AG09309 (cell line): ENCODE data around the gene NRXN3.

Source experiments
- DNase-seq: peaks from one replicate; pipeline ENCODE4 v3.0.0-alpha.2; 2010; ENCODE audit warnings: low read depth
- H3K4me3 ChIP-seq: 2 replicates; pipeline ENCODE4 v1.5.1; 2011; ENCODE audit warnings: mild to moderate bottlenecking, low read depth, low read length, moderate library complexity; ENCODE audit not compliant: control insufficient read depth
- CTCF ChIP-seq: IDR thresholded peaks from 2 replicates; pipeline ENCODE4 v1.5.1; 2011; ENCODE audit warnings: mild to moderate bottlenecking, low read depth, low read length, inconsistent platforms; ENCODE audit not compliant: insufficient read depth, control insufficient read depth; ENCODE audit errors: missing control alignments

NRXN3 gene

GRCh38 chr14:79278798-79279644, 1108.8 kb downstream of the NRXN3 start:
- no peak for TF ChIP-seq CTCF
- DNase-seq: peak; percentile 70
- H3K4me3 ChIP-seq: peak overlapping the region; percentile 93

- peak overlapping the region; percentile 93 for H3K4me3 ChIP-seq
- TF ChIP-seq CTCF: no peak
- DNase-seq: no peak
Measured at GRCh38 chr14:79279645-79280597, 1109.7 kb downstream of the NRXN3 start.

- DNase-seq: no peak
- no peak for TF ChIP-seq CTCF
- H3K4me3 ChIP-seq: peak overlapping the region; percentile 93
Measured at GRCh38 chr14:79281244-79282152, 1111.3 kb downstream of the NRXN3 start.

- DNase-seq: no peak
- H3K4me3 ChIP-seq: no peak overlapping the region
Measured at GRCh38 chr14:79284621-79285020, 1114.4 kb downstream of the NRXN3 start.

GRCh38 chr14:79285263-79285662, 1115.1 kb downstream of the NRXN3 start:
- no peak for DNase-seq
- H3K4me3 ChIP-seq: no peak overlapping the region
- no peak for TF ChIP-seq CTCF

More at GRCh38 chr14:79284621-79285020, 1114.4 kb downstream of the NRXN3 start:
- no peak for TF ChIP-seq CTCF

- TF ChIP-seq CTCF: no peak
- DNase-seq: no peak
- no peak overlapping the region for H3K4me3 ChIP-seq
Measured at GRCh38 chr14:79287976-79288375, 1117.8 kb downstream of the NRXN3 start.
